Skin of body (tissue), 2 donors: Measurements from ENCODE around the gene LRP11. TPM values are rescaled to one million over a fixed set of nuclear protein-coding genes. Genes with fewer than 3 reads are reported as not detected.
A peak's percentile ranks its signal among the peaks of the same experiment; 100 is the strongest.
"Not testable (repeated sequence)": the region's sequence is repeated elsewhere in the genome, so short reads cannot be mapped to it uniquely, and the experiment has no call there.

ENCODE experiments used
- DNase-seq: peaks from one replicate; lab custom pipeline; 2025; lab: John Stamatoyannopoulos, UW
- total RNA-seq: library from RNA; depleted of rRNA; stranded (reverse); fragments of >200 nt; gene quantifications from one replicate; pipeline ENCODE4 v1.2.3, GENCODE V29; 2014

LRP11 gene
- total RNA-seq, 1 donor from 2014 or later, result 29.1 TPM

DNA sequence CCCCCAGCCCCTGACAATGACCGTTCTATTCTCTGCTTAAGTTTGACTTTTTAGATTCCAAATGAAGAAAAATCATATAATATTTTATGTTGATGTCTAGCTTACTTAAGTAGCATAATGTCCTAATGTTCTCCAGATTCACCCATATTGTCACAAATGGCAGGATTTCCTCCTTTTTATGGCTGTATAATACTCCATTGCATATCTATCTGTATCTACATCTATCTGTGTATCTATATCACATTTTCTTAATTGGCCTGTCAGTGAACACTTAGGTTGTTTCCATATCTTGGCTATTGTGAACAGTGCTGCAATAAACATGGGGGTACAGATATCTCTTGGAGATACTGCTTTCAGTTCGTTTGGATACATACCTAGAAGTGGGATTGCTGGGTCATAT lies 7.0 kb upstream of the LRP11 start:
- DNase-seq, result no peak

GRCh38 chr6:149869275-149869892 lies 5.2 kb upstream of the LRP11 start:
- DNase-seq, result no peak

DNA sequence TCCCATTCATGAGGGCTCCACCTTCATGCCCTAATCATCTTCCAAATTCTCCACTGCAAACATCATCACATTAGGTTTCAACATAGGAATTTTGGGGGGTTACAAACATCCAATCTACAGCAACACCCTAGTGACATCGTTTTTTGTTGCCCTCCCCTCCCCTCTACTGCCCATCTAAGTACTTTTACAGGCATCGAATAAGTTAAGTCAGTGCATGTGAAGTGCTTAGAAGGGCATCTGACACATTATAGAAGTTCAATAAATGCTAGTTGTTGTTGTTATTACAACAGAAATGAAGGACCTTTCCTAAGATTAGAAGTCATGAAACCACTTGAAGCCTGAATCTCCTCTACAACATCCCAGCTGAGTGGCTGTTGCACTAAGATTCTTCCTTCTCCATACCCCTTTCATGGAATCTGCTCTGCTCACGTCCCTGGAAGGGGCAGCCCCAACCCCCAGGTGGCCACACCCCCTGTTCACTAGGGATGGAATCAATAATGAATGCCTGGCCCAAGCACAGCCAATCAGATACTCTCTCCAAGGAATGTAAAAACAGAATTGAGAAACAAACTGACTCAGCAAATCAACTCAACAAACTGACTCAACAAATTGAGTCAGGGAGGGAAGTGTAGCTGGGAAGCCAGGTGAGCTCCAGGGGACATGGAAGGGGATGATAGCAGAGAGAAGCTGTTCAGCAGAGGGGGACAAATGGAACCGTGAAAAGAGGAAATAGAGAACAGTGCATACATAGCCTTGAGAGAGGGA lies 3.9 kb upstream of the LRP11 start:
- DNase-seq, result no peak

- peak; percentile 72 for DNase-seq
Observed at GRCh38 chr6:149864578-149865535, 698 bp upstream of the LRP11 start.

DNA sequence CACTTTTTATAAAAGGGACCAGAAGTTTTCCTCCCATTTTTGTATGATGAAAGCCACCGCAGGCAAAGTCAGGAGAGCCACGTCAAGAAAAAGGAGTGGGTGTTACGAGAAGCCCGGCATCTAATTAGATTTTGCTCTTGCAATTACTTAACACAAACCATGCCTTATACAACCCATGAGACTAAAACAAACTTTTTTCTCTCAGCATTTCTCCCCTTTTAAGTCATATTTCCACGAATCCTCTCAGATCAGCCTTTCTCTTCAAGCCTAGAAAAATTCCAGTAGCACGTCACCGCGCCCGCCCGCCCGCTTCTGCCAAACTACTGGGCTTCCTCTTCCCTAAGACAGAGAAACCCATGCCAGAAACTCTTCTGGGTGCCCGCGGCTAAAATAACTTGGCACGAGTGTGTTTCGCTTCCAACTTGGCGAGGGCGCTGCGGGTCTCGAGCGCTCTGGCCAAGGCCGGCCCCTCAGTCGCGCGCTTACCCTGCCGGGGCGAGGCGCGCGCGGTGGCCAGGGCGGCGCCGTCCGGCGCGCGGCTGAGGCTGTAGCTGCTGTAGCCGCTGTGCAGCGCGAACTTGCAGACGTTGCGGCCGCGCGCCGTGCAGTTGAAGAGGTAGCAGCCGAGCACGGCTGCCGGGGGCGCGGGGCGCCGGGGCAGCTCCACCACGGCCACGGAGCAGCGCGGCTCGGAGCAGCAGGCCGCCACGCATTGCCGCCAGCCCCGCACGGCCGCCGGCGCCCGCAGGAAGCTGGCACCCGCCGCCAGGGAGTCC lies 1.0 kb downstream of the LRP11 start:
- peak; percentile 60 for DNase-seq

GRCh38 chr6:149862424-149862738 lies 1.8 kb downstream of the LRP11 start:
- DNase-seq, result not testable (repeated sequence)

GRCh38 chr6:149861603-149862423 lies 2.3 kb downstream of the LRP11 start:
- DNase-seq, result no peak

DNA sequence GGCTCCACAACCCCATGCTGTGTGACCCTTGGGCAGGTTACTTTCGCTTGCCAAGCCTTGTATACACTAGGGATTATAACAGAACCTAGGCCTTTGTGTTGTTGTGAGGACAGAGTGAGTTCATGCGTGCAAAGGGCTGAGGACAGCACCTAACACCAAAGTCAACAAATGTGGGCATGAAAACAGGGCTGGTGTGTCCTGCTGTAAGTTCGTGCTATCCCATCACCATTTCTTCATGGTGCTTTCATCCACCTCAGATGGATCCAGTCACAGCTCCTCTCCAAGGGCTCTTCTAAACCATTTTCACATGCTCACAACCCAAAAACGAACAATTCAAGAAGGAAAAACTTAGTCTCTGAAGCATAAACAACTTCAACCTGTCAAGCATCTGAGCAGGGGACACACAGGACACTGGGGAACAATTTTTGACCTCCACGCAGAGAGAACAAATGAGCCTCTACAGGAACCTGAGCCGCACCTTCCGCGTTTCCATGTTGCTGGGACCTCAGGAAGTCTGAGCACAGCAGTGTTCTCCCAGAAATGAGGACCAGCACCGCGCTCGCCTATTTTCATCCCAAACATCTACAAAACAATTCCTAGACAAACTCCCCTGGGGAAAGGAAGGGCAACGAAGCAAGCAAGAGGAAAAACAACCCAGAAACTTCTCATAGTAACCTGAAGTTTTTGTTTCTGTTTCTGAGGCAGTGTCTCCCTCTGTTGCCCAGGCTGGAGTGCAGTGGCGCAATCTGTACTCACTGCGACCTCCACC lies 3.1 kb downstream of the LRP11 start:
- no peak for DNase-seq

- DNase-seq, result no peak
Observed at GRCh38 chr6:149860513-149860833, 3.7 kb downstream of the LRP11 start.

GRCh38 chr6:149859938-149860337 lies 4.2 kb downstream of the LRP11 start:
- no peak for DNase-seq

- DNase-seq, result no peak
Observed at GRCh38 chr6:149859368-149859767, 4.8 kb downstream of the LRP11 start.

GRCh38 chr6:149857541-149857940 lies 6.6 kb downstream of the LRP11 start:
- no peak for DNase-seq

DNA sequence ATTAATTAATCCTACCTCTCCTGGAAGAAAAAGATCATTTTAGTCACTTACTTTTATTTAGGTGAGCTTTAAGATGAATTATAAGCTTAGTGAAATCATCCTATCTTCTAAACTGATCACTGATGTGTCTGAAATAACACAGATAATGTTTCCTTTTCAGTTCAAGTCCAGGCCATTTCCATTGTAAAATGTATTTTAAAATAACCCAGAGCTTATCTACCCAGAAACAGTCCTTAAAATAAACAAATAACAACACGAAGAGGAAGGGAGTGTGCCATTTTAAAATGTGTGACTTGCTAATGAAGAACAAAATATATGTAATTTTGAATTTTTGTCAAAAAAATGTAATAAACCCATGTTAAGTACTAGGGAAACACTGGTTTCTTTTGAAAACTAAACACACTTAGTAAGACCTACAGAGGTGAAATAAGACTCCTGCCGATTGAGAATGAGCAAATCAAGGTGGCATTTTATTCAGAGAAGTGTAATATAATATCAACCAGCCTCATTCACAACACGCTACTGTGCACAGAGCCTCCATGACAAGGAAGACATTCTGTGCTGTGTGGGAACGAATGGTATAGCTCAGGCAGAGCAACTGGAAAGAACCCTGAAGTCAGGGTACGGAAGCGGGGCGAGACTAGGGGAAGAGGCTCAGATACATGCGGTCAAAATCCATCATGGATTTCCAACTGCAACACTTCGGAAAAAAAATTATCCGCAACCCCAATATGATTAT lies 7.7 kb downstream of the LRP11 start:
- DNase-seq, result no peak

DNA sequence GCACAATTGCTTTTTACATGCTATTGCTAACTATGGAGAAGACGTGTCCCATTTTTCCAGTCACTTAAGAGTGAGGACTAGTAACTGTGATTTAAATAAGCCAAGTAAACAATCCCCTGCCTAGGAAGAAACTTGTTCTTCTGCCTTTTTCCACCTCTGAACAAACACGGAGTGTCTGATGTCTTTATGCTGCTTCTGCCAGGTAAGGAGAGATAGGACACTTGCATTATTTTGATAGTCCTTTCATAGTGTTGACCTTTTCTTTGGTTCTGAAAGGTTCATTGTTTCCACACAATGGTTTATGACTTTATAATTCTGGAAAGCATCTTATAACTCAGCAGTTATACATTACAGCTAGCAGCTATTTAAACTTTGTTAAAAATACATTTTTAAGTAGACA lies 8.4 kb downstream of the LRP11 start:
- DNase-seq, result no peak

DNA sequence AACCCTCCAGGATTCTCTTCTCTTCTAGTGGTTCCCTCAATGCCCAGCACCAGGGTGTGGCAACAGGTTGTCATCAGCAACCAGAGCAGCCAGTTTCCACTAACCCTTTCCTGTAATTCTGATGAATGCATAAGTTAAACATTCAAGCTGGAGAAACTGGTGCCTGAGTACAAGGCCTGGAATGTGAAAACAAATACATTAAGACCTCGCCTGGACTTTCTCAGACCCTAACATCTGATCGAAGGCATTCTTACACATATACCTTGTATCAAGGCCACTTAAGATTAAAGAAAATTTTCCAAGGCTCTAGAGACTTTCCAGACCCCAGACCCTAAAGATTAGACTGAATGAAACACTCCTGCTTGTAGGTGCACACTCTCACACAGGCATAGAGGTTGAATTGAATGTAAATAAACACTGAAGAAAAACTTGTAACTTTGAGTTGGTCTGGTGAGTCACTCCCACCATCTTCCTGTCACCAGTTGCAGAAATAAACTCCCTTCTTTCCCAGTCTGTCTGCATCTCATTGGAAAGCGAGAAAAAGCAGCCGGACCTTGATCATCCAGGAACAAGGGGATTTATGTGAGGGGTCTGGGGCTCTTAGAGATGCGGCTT lies 9.0 kb downstream of the LRP11 start:
- no peak for DNase-seq

GRCh38 chr6:149854532-149854931 lies 9.6 kb downstream of the LRP11 start:
- no peak for DNase-seq

- DNase-seq, result not testable (repeated sequence)
Observed at GRCh38 chr6:149854017-149854416, 10.1 kb downstream of the LRP11 start.

- DNase-seq, result no peak
Observed at GRCh38 chr6:149852881-149853280, 11.3 kb downstream of the LRP11 start.

DNA sequence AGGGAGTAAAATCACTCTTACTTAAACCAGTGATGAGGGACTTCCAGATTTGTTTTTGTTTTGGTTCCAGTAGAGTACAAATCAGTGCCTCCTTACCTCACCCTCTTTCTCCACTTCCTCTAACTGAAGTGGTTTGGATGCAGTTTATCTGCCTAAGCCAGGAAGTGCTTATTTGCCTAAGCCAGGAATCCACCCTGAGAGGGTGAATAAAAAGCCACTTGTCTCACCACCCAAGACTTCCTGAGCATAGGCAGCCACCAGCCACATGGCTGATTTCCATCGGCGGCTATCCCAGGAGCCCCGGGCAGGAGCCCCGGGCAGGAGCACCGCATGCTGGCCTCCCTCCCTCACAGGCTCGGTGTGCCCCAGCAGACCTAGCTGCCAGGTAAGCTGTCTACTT lies 12.0 kb downstream of the LRP11 start:
- DNase-seq, result no peak
